ENCODE data around the gene IMPA2. TPM values are rescaled to one million over a fixed set of nuclear protein-coding genes. Genes with fewer than 3 reads are reported as not detected.
"Not testable (repeated sequence)": the region's sequence is repeated elsewhere in the genome, so short reads cannot be mapped to it uniquely, and the experiment has no call there.

The IMPA2 gene
- 34.8 TPM for polyA plus RNA-seq
- long read RNA-seq, donor 1, transcript IMPA2-209 (2 exons, 919 nt), result minor isoform, 7 of 19 reads
- long read RNA-seq, donor 1, transcript IMPA2-201 (8 exons, 1,534 nt), result major isoform, 12 of 19 reads
- long read RNA-seq, donor 1, partial matches to known transcripts, result 0 of 19 reads
- long read RNA-seq, donor 1, other reads (novel, unspliced or antisense), result 0 of 19 reads
- long read RNA-seq, donor 2, transcript IMPA2-209 (2 exons, 919 nt), result minor isoform, 11 of 24 reads
- long read RNA-seq, donor 2, transcript IMPA2-201 (8 exons, 1,534 nt), result major isoform, 13 of 24 reads
- long read RNA-seq, donor 2, partial matches to known transcripts, result 0 of 24 reads
- long read RNA-seq, donor 2, other reads (novel, unspliced or antisense), result 0 of 24 reads
- long read RNA-seq, donor 3, result 0 reads
- long read RNA-seq, donor 4, partial matches to known transcripts, result 0 of 4 reads
- long read RNA-seq, donor 4, other reads (novel, unspliced or antisense), result 0 of 4 reads
- long read RNA-seq, donor 5, transcript IMPA2-201 (8 exons, 1,534 nt), result major isoform, 23 of 42 reads
- long read RNA-seq, donor 5, transcript IMPA2-209 (2 exons, 919 nt), result minor isoform, 19 of 42 reads
- long read RNA-seq, donor 5, partial matches to known transcripts, result 0 of 42 reads
- long read RNA-seq, donor 5, other reads (novel, unspliced or antisense), result 0 of 42 reads
- long read RNA-seq, donor 6, transcript IMPA2-201 (8 exons, 1,534 nt), result major isoform, 15 of 33 reads
- long read RNA-seq, donor 6, transcript IMPA2-209 (2 exons, 919 nt), result minor isoform, 11 of 33 reads
- long read RNA-seq, donor 6, partial matches to known transcripts, result 7 of 33 reads
- long read RNA-seq, donor 6, other reads (novel, unspliced or antisense), result 0 of 33 reads
- long read RNA-seq, donor 7, transcript IMPA2-209 (2 exons, 919 nt), result minor isoform, 6 of 25 reads
- long read RNA-seq, donor 7, transcript IMPA2-201 (8 exons, 1,534 nt), result major isoform, 17 of 25 reads
- long read RNA-seq, donor 7, partial matches to known transcripts, result 0 of 25 reads
- long read RNA-seq, donor 7, other reads (novel, unspliced or antisense), result 0 of 25 reads
- long read RNA-seq, donor 8, transcript IMPA2-201 (8 exons, 1,534 nt), result major isoform, 26 of 39 reads
- long read RNA-seq, donor 8, transcript IMPA2-209 (2 exons, 919 nt), result minor isoform, 13 of 39 reads
- long read RNA-seq, donor 8, partial matches to known transcripts, result 0 of 39 reads
- long read RNA-seq, donor 8, other reads (novel, unspliced or antisense), result 0 of 39 reads
- long read RNA-seq, donor 9, transcript IMPA2-201 (8 exons, 1,534 nt), result major isoform, 14 of 18 reads
- long read RNA-seq, donor 9, partial matches to known transcripts, result 0 of 18 reads
- long read RNA-seq, donor 9, other reads (novel, unspliced or antisense), result 0 of 18 reads
- long read RNA-seq, donor 10, transcript IMPA2-209 (2 exons, 919 nt), result minor isoform, 6 of 24 reads
- long read RNA-seq, donor 10, transcript IMPA2-201 (8 exons, 1,534 nt), result major isoform, 16 of 24 reads
- long read RNA-seq, donor 10, partial matches to known transcripts, result 0 of 24 reads
- long read RNA-seq, donor 10, other reads (novel, unspliced or antisense), result 0 of 24 reads
- long read RNA-seq, donor 11, transcript IMPA2-201 (8 exons, 1,534 nt), result major isoform, 13 of 18 reads
- long read RNA-seq, donor 11, partial matches to known transcripts, result 0 of 18 reads
- long read RNA-seq, donor 11, other reads (novel, unspliced or antisense), result 0 of 18 reads

DNA sequence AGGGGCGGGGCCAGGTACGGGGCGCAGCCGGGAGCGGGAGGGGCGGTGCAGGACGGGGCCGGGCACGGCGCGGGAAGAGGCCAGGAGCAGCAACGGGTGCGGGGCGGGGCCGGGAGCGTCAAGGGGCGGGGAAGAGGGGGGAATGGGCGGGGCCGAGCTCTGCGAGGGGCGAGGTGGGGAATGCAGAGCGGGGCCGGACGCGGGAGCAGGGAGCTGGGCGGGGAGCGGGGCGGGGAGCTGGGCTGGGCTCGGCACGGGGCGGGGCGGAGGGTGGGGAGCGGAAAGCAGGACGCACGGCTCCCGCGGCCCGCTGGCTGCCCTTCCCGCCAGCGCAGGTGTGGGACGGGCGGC lies at the start of gene IMPA2:
Gene IMPA2, plus strand, starts transcription at position 316 of the 351 bp plus-strand sequence. CDS start 163 bp downstream, outside the sequence.
- WGBS (ENCODE audit: insufficient coverage, low lambda C conversion rate), result no CpG with 5 or more reads among the region's 42 CpGs
- H3K4me1 ChIP-seq (ENCODE audit: control insufficient read depth, insufficient read depth, low read length), result peaks cover 11% of the 10 kb centered on the region
- H3K9me3 ChIP-seq (ENCODE audit: control insufficient read depth, low read depth, low read length), result no peaks in the 10 kb centered on the region
- peak within 1 kb of the TSS; percentile 93 for H3K27ac ChIP-seq (ENCODE audit: low read length)
- peaks cover 3% of the 10 kb centered on the region for H3K36me3 ChIP-seq (ENCODE audit: control insufficient read depth, insufficient read depth, low read length)
- peak in 1 of 2 donors; percentile 99 for DNase-seq
- no peaks in the 10 kb centered on the region for H3K27me3 ChIP-seq (ENCODE audit: control insufficient read depth, insufficient read depth, low read length)
- peak within 1 kb of the TSS; percentile 71 for H3K4me3 ChIP-seq (ENCODE audit: low read length)

DNA sequence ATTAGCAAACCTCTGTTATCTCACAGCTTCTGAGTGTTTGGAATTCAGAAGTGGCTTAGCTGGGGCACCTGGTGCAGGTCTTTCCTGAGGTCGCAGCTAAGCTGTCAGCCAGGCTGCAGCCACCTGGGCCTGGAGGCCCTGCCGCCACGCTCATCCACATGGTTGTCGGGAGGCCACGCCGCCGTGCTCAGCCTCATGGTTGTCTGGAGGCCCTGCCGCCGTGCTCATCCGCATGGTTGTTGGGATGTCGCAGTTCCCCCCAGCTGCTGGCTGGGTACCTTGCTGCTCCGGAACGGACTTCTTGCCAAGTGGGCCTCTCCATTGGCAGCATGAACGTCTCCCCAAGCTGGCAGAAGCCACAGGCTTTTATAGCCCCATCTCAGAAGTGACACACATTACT lies 48.9 kb upstream of the IMPA2 start:
- Histone ChIP-seq H3K27ac (ENCODE audit: low read length) (no peak overlapping the region), H3K27me3 (ENCODE audit: control insufficient read depth, insufficient read depth, low read length) (no peaks in the 10 kb centered on the region), H3K9me3 (ENCODE audit: control insufficient read depth, low read depth, low read length) (no peaks in the 10 kb centered on the region), H3K36me3 (ENCODE audit: control insufficient read depth, insufficient read depth, low read length) (no peaks in the 10 kb centered on the region), H3K4me3 (ENCODE audit: low read length) (no peak overlapping the region), H3K4me1 (ENCODE audit: control insufficient read depth, insufficient read depth, low read length) (no peaks in the 10 kb centered on the region)
- no CpG with 5 or more reads among the region's 14 CpGs for WGBS (ENCODE audit: insufficient coverage, low lambda C conversion rate)
- no peak for DNase-seq

DNA sequence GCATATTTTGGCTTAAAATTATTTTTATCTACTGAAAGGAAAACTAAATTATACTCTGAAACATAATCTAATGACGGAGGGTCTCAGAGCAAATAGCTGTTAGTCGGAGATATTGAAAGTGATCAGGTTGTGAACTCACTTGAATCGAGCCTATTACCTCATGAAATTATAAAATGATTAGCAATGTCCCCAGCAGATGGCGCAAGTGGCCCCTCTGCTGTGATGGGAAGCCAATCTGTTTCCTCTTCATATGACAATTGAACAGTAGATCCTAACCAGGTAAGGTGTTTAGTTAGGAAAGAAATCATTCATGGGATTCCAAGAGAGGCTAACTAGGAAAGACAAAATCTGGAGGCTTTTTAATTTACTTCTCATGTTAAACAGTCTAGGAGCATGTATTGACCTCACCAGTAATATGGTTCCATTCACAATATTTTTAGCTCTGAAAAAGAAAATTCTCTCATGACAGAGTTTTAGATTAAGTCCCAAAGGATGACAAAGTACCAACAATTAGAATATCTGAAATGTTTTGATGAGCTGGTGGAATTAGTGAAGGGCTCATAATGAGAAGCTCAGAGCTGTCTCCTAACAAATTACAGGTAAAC lies 43.3 kb upstream of the IMPA2 start:
- H3K4me3 ChIP-seq (ENCODE audit: low read length), result no peak overlapping the region
- no peak overlapping the region for H3K27ac ChIP-seq (ENCODE audit: low read length)
- H3K9me3 ChIP-seq (ENCODE audit: control insufficient read depth, low read depth, low read length), result no peaks in the 10 kb centered on the region
- no peaks in the 10 kb centered on the region for H3K36me3 ChIP-seq (ENCODE audit: control insufficient read depth, insufficient read depth, low read length)
- H3K4me1 ChIP-seq (ENCODE audit: control insufficient read depth, insufficient read depth, low read length), result no peaks in the 10 kb centered on the region
- WGBS (ENCODE audit: insufficient coverage, low lambda C conversion rate), result no CpG with 5 or more reads among the region's 4 CpGs
- H3K27me3 ChIP-seq (ENCODE audit: control insufficient read depth, insufficient read depth, low read length), result no peaks in the 10 kb centered on the region
- peak; percentile 59 to 72 for DNase-seq

GRCh38 chr18:11940956-11941355 lies 40.4 kb upstream of the IMPA2 start:
- Histone ChIP-seq H3K27ac (ENCODE audit: low read length) (no peak overlapping the region), H3K27me3 (ENCODE audit: control insufficient read depth, insufficient read depth, low read length) (no peaks in the 10 kb centered on the region), H3K4me3 (ENCODE audit: low read length) (no peak overlapping the region), H3K4me1 (ENCODE audit: control insufficient read depth, insufficient read depth, low read length) (no peaks in the 10 kb centered on the region), H3K36me3 (ENCODE audit: control insufficient read depth, insufficient read depth, low read length) (no peaks in the 10 kb centered on the region), H3K9me3 (ENCODE audit: control insufficient read depth, low read depth, low read length) (no peaks in the 10 kb centered on the region)
- no CpG with 5 or more reads among the region's 2 CpGs for WGBS (ENCODE audit: insufficient coverage, low lambda C conversion rate)
- DNase-seq, result no peak

DNA sequence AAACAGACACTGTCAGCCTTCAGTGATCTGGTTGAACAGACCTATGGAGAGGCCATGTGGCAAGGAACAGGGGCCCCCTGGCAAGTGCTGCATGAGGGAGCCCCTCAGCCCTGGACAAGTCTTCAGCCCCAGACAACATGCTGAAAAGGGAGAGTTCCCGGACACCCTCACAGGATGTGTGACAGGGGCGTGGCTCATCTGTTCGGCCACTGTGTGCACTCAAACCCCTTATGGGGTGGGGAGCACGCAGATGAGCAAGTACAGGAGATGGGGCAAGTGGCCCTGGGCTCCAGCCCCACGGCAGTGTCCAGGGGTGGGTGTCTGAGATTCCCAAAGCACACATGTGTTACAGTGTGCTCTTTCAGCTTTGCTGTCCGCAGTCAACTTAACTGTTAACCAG lies 37.8 kb upstream of the IMPA2 start:
- H3K36me3 ChIP-seq (ENCODE audit: control insufficient read depth, insufficient read depth, low read length), result no peaks in the 10 kb centered on the region
- H3K27me3 ChIP-seq (ENCODE audit: control insufficient read depth, insufficient read depth, low read length), result no peaks in the 10 kb centered on the region
- H3K27ac ChIP-seq (ENCODE audit: low read length), result no peak overlapping the region
- DNase-seq, result no peak
- peaks cover 3% of the 10 kb centered on the region for H3K4me1 ChIP-seq (ENCODE audit: control insufficient read depth, insufficient read depth, low read length)
- no peaks in the 10 kb centered on the region for H3K9me3 ChIP-seq (ENCODE audit: control insufficient read depth, low read depth, low read length)
- WGBS (ENCODE audit: insufficient coverage, low lambda C conversion rate), result no CpG with 5 or more reads among the region's 6 CpGs
- H3K4me3 ChIP-seq (ENCODE audit: low read length), result no peak overlapping the region

GRCh38 chr18:11944252-11944651 lies 37.1 kb upstream of the IMPA2 start:
- no peaks in the 10 kb centered on the region for H3K36me3 ChIP-seq (ENCODE audit: control insufficient read depth, insufficient read depth, low read length)
- H3K27me3 ChIP-seq (ENCODE audit: control insufficient read depth, insufficient read depth, low read length), result no peaks in the 10 kb centered on the region
- H3K4me1 ChIP-seq (ENCODE audit: control insufficient read depth, insufficient read depth, low read length), result peaks cover 3% of the 10 kb centered on the region
- no CpG with 5 or more reads among the region's 4 CpGs for WGBS (ENCODE audit: insufficient coverage, low lambda C conversion rate)
- no peak overlapping the region for H3K27ac ChIP-seq (ENCODE audit: low read length)
- no peaks in the 10 kb centered on the region for H3K9me3 ChIP-seq (ENCODE audit: control insufficient read depth, low read depth, low read length)
- H3K4me3 ChIP-seq (ENCODE audit: low read length), result no peak overlapping the region
- no peak for DNase-seq

GRCh38 chr18:11944786-11945185 lies 36.5 kb upstream of the IMPA2 start:
- H3K4me3 ChIP-seq (ENCODE audit: low read length), result no peak overlapping the region
- H3K4me1 ChIP-seq (ENCODE audit: control insufficient read depth, insufficient read depth, low read length), result peaks cover 3% of the 10 kb centered on the region
- H3K27me3 ChIP-seq (ENCODE audit: control insufficient read depth, insufficient read depth, low read length), result no peaks in the 10 kb centered on the region
- no peak for DNase-seq
- H3K9me3 ChIP-seq (ENCODE audit: control insufficient read depth, low read depth, low read length), result no peaks in the 10 kb centered on the region
- no peaks in the 10 kb centered on the region for H3K36me3 ChIP-seq (ENCODE audit: control insufficient read depth, insufficient read depth, low read length)
- H3K27ac ChIP-seq (ENCODE audit: low read length), result no peak overlapping the region
- 100% methylated on average over 1 of the region's 5 CpGs for WGBS (ENCODE audit: insufficient coverage, low lambda C conversion rate)

GRCh38 chr18:11945834-11946659 lies 35.3 kb upstream of the IMPA2 start:
- H3K4me1 ChIP-seq (ENCODE audit: control insufficient read depth, insufficient read depth, low read length); H3K27me3 ChIP-seq (ENCODE audit: control insufficient read depth, insufficient read depth, low read length); H3K4me3 ChIP-seq (ENCODE audit: low read length); H3K27ac ChIP-seq (ENCODE audit: low read length); H3K36me3 ChIP-seq (ENCODE audit: control insufficient read depth, insufficient read depth, low read length); H3K9me3 ChIP-seq (ENCODE audit: control insufficient read depth, low read depth, low read length): not testable (repeated sequence)
- DNase-seq, result peak; percentile 27 to 57
- WGBS (ENCODE audit: insufficient coverage, low lambda C conversion rate), result no CpG with 5 or more reads among the region's 22 CpGs

DNA sequence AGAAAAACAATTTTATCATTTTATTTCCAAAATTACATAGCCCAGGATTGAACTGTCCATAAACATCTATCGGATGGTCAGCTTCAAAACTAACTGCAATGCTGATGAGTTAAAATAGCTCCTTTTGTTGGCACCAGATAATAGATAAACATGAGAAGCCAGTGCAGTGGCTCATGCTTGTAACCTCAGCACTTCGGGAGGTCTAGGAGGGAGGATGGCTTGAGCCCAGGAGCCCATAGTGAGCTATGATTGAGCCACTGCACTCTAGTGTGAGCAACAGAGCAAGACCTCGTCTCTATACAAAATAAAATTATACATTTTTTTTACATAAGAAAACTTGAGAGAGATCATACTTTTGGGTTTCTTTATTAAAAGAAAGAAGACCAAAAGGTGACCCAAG lies 34.6 kb upstream of the IMPA2 start:
- peak overlapping the region; percentile 79 for H3K27ac ChIP-seq (ENCODE audit: low read length)
- DNase-seq, result no peak
- no peaks in the 10 kb centered on the region for H3K36me3 ChIP-seq (ENCODE audit: control insufficient read depth, insufficient read depth, low read length)
- H3K9me3 ChIP-seq (ENCODE audit: control insufficient read depth, low read depth, low read length), result no peaks in the 10 kb centered on the region
- WGBS (ENCODE audit: insufficient coverage, low lambda C conversion rate), result 100% methylated on average over 1 of the region's 3 CpGs
- peaks cover 3% of the 10 kb centered on the region for H3K4me1 ChIP-seq (ENCODE audit: control insufficient read depth, insufficient read depth, low read length)
- H3K27me3 ChIP-seq (ENCODE audit: control insufficient read depth, insufficient read depth, low read length), result no peaks in the 10 kb centered on the region
- peak overlapping the region; percentile 69 for H3K4me3 ChIP-seq (ENCODE audit: low read length)
